Activated CD4-positive, alpha-beta T cell treated with anti-CD3 and anti-CD28 coated beads, Interleukin-2, amount 50 U/mL, for 48 hours (primary cell): ENCODE results near the gene EXOC2.

Experiments used
- DNase-seq, 2 experiments: peaks; one replicate each; pipeline ENCODE4 v3.0.0-alpha.2; 2020

EXOC2 gene

GRCh38 chr6:492816-493414 lies 200.0 kb downstream of the EXOC2 start:
- DNase-seq, result no peak

GRCh38 chr6:492178-492577 lies 200.8 kb downstream of the EXOC2 start:
- DNase-seq, result no peak

- peak; percentile 58 to 70 for DNase-seq
These were observed 201.7 kb downstream of the EXOC2 start for GRCh38 chr6:491233-491632.

- peak in 1 of 2 experiments; percentile 63 for DNase-seq
These were observed 202.5 kb downstream of the EXOC2 start for GRCh38 chr6:490251-491037.

- DNase-seq, result no peak
These were observed 203.2 kb downstream of the EXOC2 start for GRCh38 chr6:489762-490161.

- DNase-seq, result no peak
These were observed 203.9 kb downstream of the EXOC2 start for GRCh38 chr6:489001-489400.

GRCh38 chr6:487956-488355 lies 205.0 kb downstream of the EXOC2 start:
- no peak for DNase-seq

- DNase-seq, result no peak
These were observed 207.2 kb downstream of the EXOC2 start for GRCh38 chr6:485655-486170.

GRCh38 chr6:484746-485145 lies 208.2 kb downstream of the EXOC2 start:
- no peak for DNase-seq

GRCh38 chr6:484086-484745 lies 208.7 kb downstream of the EXOC2 start:
- DNase-seq, result peak in 1 of 2 experiments; percentile 60

- DNase-seq, result no peak
These were observed 217.6 kb downstream of the EXOC2 start for GRCh38 chr6:475314-475713.

- DNase-seq, result peak; percentile 85 to 89
These were observed 218.3 kb downstream of the EXOC2 start for GRCh38 chr6:474453-475185.

GRCh38 chr6:473768-474452 lies 219.0 kb downstream of the EXOC2 start:
- DNase-seq, result no peak

- no peak for DNase-seq
These were observed 219.6 kb downstream of the EXOC2 start for GRCh38 chr6:473356-473755.

GRCh38 chr6:470901-471448 lies 222.0 kb downstream of the EXOC2 start:
- DNase-seq, result no peak

GRCh38 chr6:470051-470900 lies 222.7 kb downstream of the EXOC2 start:
- no peak for DNase-seq

GRCh38 chr6:467671-468082 lies 225.3 kb downstream of the EXOC2 start:
- DNase-seq, result peak in 1 of 2 experiments; percentile 45

GRCh38 chr6:467111-467510 lies 225.8 kb downstream of the EXOC2 start:
- no peak for DNase-seq

GRCh38 chr6:466564-466963 lies 226.4 kb downstream of the EXOC2 start:
- no peak for DNase-seq

GRCh38 chr6:465531-466348 lies 227.2 kb downstream of the EXOC2 start:
- peak in 1 of 2 experiments; percentile 4 for DNase-seq
